K562 (cell line): ENCODE results near the gene SET. TPM values are rescaled to one million over a fixed set of nuclear protein-coding genes. Genes with fewer than 3 reads are reported as not detected.

Source experiments
- BHLHE40 ChIP-seq: IDR thresholded peaks from 2 replicates; pipeline ENCODE4 v1.6.1; 2011; ENCODE audit warnings: low read length, improper control_type of control experiment
- CBX3 ChIP-seq, 2 experiments: IDR thresholded peaks; 1 replicate in 1 of 2; 2 replicates in 1 of 2; pipeline ENCODE4 v1.6.1; 2012; ENCODE audit warnings: inconsistent platforms in 2 of 2, low read length in 2 of 2, borderline replicate concordance in 1 of 2, control low read depth in 1 of 2
- FUS ChIP-seq: fragments of 200-400 bp; formaldehyde crosslinking; optimal IDR thresholded peaks from 2 replicates; pipeline ENCODE3; 2017; ENCODE audit warnings: low read depth, low read length
- GATAD2A ChIP-seq: fragments of 450-650 bp; IDR thresholded peaks from 2 replicates; pipeline ENCODE4 v1.6.1; 2017
- LCOR ChIP-seq: sonication (generic); formaldehyde crosslinking; IDR thresholded peaks from 2 replicates; pipeline ENCODE4 v1.8.0; 2022; ENCODE audit warnings: mild to moderate bottlenecking, missing genetic modification reagents
- MYC ChIP-seq, 2 experiments: fragments of 250-450 bp in 1 of 2; sonication (Bioruptor Pico) in 1 of 2; IDR thresholded peaks; 2 replicates each; pipeline versions ENCODE4 v1.5.1 to v1.6.1; 2012 to 2021; ENCODE audit warnings: low read depth in 2 of 2, borderline replicate concordance in 1 of 2, improper control_type of control experiment in 1 of 2, low read length in 1 of 2, mild to moderate bottlenecking in 1 of 2, moderate library complexity in 1 of 2
- NFXL1 ChIP-seq: fragments of 450-650 bp; formaldehyde crosslinking; IDR thresholded peaks from 2 replicates; pipeline ENCODE4 v1.4.0; 2021; ENCODE audit warnings: mild to moderate bottlenecking
- YY1 ChIP-seq, 3 experiments: IDR thresholded peaks; 2 replicates each; pipeline ENCODE4 v1.6.1; 2011; ENCODE audit warnings: low read length in 2 of 3, mild to moderate bottlenecking in 2 of 3, moderate library complexity in 2 of 3, borderline replicate concordance in 1 of 3, control low read depth in 1 of 3, low read depth in 1 of 3; ENCODE audit not compliant: insufficient read depth in 3 of 3, insufficient replicate concordance in 2 of 3, control insufficient read depth in 1 of 3, insufficient read length in 1 of 3; ENCODE audit errors: extremely low read depth in 1 of 3
- ZBTB17 ChIP-seq: fragments of 450-650 bp; formaldehyde crosslinking; IDR thresholded peaks from 2 replicates; pipeline ENCODE4 v1.4.0; 2020; ENCODE audit warnings: mild to moderate bottlenecking
- polyA plus RNA-seq, 8 experiments: library from polyadenylated mRNA; depleted of rRNA in 4 of 8; stranded (reverse) in 5 of 8; unstranded in 3 of 8; fragments of >200 nt; fragmentation: Nextera tagmentation in 2 of 8; fragmentation: Illumina TruSeq in 1 of 8; extraction: Ambion mirVana in 2 of 8; extraction: Trizol in 1 of 8; gene quantifications; 2 replicates each; pipeline versions ENCODE4 v1.2.1 to v1.2.3, GENCODE V29; 2011 to 2014; ENCODE audit warnings: inconsistent platforms in 1 of 8, missing spikeins in 1 of 8
- total RNA-seq, 7 experiments: library from RNA; depleted of rRNA in 6 of 7; stranded (reverse); fragments of >200 nt in 6 of 7; fragmentation: Illumina TruSeq in 2 of 7; extraction: Trizol in 2 of 7; gene quantifications; 2 replicates each; pipeline versions ENCODE4 v1.2.1 to v1.2.3, GENCODE V29; 2011 to 2021; ENCODE audit warnings: low replicate concordance in 1 of 7
- TF ChIP-seq, protein P1 (sequence below): fragments of 450-650 bp; formaldehyde crosslinking; conservative IDR thresholded peaks from 2 replicates; pipeline ENCODE4 v1.4.0; 2022; ENCODE audit warnings: mild to moderate bottlenecking, missing genetic modification characterization
- TF ChIP-seq, protein P2 (sequence below): sonication (generic); formaldehyde crosslinking; IDR thresholded peaks from 2 replicates; pipeline ENCODE4 v1.8.0; 2022; ENCODE audit warnings: mild to moderate bottlenecking, missing genetic modification reagents
- TF ChIP-seq, protein P3 (sequence below): fragments of 250-450 bp; sonication (Bioruptor Pico); IDR thresholded peaks from 2 replicates; pipeline ENCODE4 v1.5.0; 2021; ENCODE audit warnings: mild to moderate bottlenecking, moderate library complexity
- TF ChIP-seq, protein P4 (sequence below): fragments of 250-450 bp; sonication (Bioruptor Pico); IDR thresholded peaks from 2 replicates; pipeline ENCODE4 v1.5.0; 2022; ENCODE audit warnings: mild to moderate bottlenecking

The SET gene
- total and polyA plus RNA-seq, 9 of the 15 experiments (the other 6 are each of a cell fraction or from before 2014, with no cell fraction given): 404 to 1,447 (median 907) TPM

DNA sequence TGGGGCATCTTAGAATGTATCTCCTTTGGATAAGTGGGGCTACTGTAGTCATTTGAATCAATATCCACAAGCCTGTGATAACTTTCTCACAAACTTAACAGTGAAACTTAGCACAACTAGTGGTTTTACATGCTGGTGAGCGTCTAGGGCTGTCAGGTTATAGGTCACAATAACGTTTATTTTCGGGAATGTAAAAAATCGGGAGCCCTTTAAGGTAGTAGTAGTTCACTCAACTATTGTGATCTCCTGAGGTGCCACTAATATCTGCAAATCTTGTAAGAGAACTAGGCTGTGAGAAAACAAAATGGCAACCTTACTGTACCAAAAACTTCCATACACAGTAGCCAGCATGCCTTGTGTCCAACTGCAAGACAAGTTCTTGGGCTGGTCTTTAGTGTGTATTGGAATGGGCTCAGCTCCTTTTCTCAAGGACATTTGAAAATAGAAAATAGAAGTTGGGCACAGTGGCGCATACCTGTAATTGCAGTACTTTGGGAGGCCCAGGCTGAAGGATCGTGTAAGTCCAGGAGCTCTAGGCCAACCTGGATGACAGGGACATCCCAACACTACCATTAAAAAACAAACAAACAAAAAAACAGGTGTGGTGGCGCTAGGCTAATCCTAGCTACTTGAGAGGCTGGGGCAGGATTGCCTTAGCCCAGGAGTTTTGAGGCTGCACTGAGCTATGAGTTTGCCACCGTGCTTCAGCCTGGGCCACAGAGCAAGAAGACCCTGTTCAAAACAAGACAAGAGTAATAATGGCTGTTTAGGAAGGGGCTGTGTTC lies 8.1 kb downstream of the SET start (continued):
- TF ChIP-seq, protein P1, sequence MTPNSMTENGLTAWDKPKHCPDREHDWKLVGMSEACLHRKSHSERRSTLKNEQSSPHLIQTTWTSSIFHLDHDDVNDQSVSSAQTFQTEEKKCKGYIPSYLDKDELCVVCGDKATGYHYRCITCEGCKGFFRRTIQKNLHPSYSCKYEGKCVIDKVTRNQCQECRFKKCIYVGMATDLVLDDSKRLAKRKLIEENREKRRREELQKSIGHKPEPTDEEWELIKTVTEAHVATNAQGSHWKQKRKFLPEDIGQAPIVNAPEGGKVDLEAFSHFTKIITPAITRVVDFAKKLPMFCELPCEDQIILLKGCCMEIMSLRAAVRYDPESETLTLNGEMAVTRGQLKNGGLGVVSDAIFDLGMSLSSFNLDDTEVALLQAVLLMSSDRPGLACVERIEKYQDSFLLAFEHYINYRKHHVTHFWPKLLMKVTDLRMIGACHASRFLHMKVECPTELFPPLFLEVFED (CRISPR knock-in tag): no peak
- TF ChIP-seq, protein P2, sequence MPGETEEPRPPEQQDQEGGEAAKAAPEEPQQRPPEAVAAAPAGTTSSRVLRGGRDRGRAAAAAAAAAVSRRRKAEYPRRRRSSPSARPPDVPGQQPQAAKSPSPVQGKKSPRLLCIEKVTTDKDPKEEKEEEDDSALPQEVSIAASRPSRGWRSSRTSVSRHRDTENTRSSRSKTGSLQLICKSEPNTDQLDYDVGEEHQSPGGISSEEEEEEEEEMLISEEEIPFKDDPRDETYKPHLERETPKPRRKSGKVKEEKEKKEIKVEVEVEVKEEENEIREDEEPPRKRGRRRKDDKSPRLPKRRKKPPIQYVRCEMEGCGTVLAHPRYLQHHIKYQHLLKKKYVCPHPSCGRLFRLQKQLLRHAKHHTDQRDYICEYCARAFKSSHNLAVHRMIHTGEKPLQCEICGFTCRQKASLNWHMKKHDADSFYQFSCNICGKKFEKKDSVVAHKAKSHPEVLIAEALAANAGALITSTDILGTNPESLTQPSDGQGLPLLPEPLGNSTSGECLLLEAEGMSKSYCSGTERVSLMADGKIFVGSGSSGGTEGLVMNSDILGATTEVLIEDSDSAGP (CRISPR knock-in tag): 0 out of 2 replicates have a peak, but pooled peaks have one; percentile 25
- TF ChIP-seq YY1 (IDR thresholded peaks at IDR 0.05; ENCODE audit: borderline replicate concordance in 1 of 3, control insufficient read depth in 1 of 3, extremely low read depth in 1 of 3, insufficient read depth in 3 of 3, insufficient read length in 1 of 3, insufficient replicate concordance in 2 of 3, low read depth in 1 of 3, low read length in 2 of 3) (peak in 1 of 3 experiments; percentile 38), BHLHE40 (no peak), MYC (IDR thresholded peaks at IDR 0.05; ENCODE audit: low read depth, low read length) (no peak), MYC (CRISPR knock-in tag; IDR thresholded peaks at IDR 0.05; ENCODE audit: borderline replicate concordance, low read depth) (no peak), FUS (no peak), CBX3 (IDR thresholded peaks at IDR 0.05; ENCODE audit: borderline replicate concordance in 1 of 2, low read length in 2 of 2) (no peak), LCOR (CRISPR knock-in tag) (peak; percentile 58; the same call in 1 of the 2 replicates), NFXL1 (no peak), ZBTB17 (CRISPR knock-in tag) (no peak), GATAD2A (no peak)
- TF ChIP-seq, protein P3, sequence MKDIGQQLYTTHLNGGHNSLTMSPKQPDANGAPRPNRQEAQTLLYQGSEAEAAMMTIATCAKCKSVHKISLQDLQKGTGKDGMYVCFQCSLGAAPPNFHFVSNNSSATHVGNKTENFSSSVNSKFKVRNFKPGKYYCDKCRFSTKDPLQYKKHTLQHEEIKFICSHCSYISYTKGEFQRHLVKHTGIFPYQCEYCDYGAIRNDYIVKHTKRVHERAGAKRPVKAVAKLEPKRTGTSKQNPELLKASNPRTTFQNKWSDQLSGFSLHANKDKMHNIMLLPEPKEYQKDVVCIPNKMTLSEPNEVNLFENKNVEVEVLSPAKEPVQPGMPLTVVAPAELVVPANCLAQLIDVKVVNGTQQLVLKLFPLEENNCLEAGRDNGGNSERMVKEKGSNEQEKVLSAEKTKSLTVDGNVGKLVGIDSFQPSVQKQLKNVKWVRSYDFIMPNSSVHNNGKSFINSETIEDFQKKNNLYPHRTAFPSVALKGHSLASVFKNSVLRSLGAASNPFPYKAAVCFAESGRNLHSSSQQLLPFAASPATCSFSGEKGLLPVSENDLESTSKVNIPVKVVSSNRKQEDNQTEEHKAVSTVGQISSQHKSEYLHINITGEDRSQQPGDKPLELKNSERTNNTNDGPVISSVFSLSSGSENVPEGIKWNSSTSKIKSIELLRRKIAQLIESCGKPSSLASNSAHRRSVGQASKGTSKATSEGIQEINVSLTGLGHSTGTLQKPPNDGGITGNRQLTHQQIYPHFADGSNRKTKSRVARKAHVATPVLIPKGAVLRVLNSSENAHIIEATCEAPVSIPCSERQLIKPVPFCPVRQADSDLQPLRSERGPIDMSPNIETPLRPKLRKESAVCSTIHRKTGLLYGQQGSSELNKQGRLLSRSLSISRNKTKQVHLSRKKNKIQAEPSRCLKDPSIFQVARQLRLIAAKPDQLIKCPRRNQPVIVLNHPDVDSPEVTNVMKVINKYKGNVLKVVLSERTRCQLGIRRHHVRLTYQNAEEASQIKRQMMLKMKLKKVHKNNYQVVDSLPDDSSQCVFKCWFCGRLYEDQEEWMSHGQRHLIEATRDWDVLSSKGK (CRISPR knock-in tag): no peak
- TF ChIP-seq, protein P4, sequence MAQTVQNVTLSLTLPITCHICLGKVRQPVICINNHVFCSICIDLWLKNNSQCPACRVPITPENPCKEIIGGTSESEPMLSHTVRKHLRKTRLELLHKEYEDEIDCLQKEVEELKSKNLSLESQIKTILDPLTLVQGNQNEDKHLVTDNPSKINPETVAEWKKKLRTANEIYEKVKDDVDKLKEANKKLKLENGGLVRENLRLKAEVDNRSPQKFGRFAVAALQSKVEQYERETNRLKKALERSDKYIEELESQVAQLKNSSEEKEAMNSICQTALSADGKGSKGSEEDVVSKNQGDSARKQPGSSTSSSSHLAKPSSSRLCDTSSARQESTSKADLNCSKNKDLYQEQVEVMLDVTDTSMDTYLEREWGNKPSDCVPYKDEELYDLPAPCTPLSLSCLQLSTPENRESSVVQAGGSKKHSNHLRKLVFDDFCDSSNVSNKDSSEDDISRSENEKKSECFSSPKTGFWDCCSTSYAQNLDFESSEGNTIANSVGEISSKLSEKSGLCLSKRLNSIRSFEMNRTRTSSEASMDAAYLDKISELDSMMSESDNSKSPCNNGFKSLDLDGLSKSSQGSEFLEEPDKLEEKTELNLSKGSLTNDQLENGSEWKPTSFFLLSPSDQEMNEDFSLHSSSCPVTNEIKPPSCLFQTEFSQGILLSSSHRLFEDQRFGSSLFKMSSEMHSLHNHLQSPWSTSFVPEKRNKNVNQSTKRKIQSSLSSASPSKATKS (CRISPR knock-in tag): 0 out of 2 replicates have a peak, but pooled peaks have one; percentile 28
